ENCODE data around the gene LRMDA.

LRMDA gene

GRCh38 chr10:76133597-76134255 is 702.3 kb downstream of the LRMDA start:
- POLR2A ChIA-PET = no interaction called here
- Histone ChIP-seq H3K4me3 (ENCODE audit: low read depth, low read length) (no peak overlapping the region), H3K9me3 (ENCODE audit: control insufficient read depth, insufficient read depth, low read depth, low read length) (no peaks in the 10 kb centered on the region), H3K4me1 (ENCODE audit: control insufficient read depth, insufficient read depth, low read length) (0 out of 2 replicates have a peak, but pooled peaks cover 3% of the 10 kb centered on the region), H3K27ac (ENCODE audit: extremely low read depth, low read depth, low read length) (no peak overlapping the region), H3K36me3 (ENCODE audit: control insufficient read depth in 2 of 2, insufficient read depth in 1 of 2, low read length in 2 of 2) (no peaks in the 10 kb centered on the region)
- TF ChIP-seq TRIM28 (IDR thresholded peaks at IDR 0.05; ENCODE audit: borderline replicate concordance, low read length) (peak; percentile 61; the same call in 1 of the 2 replicates), KLF17 (tag by site-specific recombination; IDR thresholded peaks at IDR 0.05) (no peak)
- CTCF ChIA-PET = interaction anchor here (0.5 to 0.7 kb wide), 2 partner anchors 100 to 531 kb away, joined by 3 read pairs; no protein-coding TSS in a partner anchor

- POLR2A ChIA-PET = no interaction called here
- CTCF ChIA-PET = no interaction called here
- H3K27ac ChIP-seq (ENCODE audit: extremely low read depth, low read depth, low read length) = no peak overlapping the region
- no peak overlapping the region for H3K4me3 ChIP-seq (ENCODE audit: low read depth, low read length)
- TF ChIP-seq ZNF121 (tag by site-specific recombination; IDR thresholded peaks at IDR 0.05) (no peak), EGR2 (tag by site-specific recombination; IDR thresholded peaks at IDR 0.05; ENCODE audit: low read depth) (no peak), BCL11A (tag by site-specific recombination; IDR thresholded peaks at IDR 0.05; ENCODE audit: low read depth) (no peak), ZNF791 (tag by site-specific recombination; IDR thresholded peaks at IDR 0.05) (no peak), ZNF677 (tag by site-specific recombination; IDR thresholded peaks at IDR 0.05) (no peak), ZNF112 (tag by site-specific recombination; IDR thresholded peaks at IDR 0.05) (no peak), ZNF843 (tag by site-specific recombination; IDR thresholded peaks at IDR 0.05) (no peak), ZNF221 (tag by site-specific recombination; IDR thresholded peaks at IDR 0.05; ENCODE audit: borderline replicate concordance) (no peak), ZNF670 (tag by site-specific recombination; IDR thresholded peaks at IDR 0.05; ENCODE audit: low read depth) (no peak), ZNF391 (tag by site-specific recombination; IDR thresholded peaks at IDR 0.05; ENCODE audit: borderline replicate concordance, low read depth) (no peak), GFI1B (tag by site-specific recombination; IDR thresholded peaks at IDR 0.05) (no peak), YY2 (tag by site-specific recombination; IDR thresholded peaks at IDR 0.05) (no peak), ZNF302 (tag by site-specific recombination; IDR thresholded peaks at IDR 0.05; ENCODE audit: low read depth) (no peak), ZBTB17 (tag by site-specific recombination; IDR thresholded peaks at IDR 0.05) (no peak)
- TF ChIP-seq, protein P1, sequence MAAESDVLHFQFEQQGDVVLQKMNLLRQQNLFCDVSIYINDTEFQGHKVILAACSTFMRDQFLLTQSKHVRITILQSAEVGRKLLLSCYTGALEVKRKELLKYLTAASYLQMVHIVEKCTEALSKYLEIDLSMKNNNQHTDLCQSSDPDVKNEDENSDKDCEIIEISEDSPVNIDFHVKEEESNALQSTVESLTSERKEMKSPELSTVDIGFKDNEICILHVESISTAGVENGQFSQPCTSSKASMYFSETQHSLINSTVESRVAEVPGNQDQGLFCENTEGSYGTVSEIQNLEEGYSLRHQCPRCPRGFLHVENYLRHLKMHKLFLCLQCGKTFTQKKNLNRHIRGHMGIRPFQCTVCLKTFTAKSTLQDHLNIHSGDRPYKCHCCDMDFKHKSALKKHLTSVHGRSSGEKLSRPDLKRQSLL (tag by site-specific recombination; IDR thresholded peaks at IDR 0.05) = no peak
- H3K4me1 ChIP-seq (ENCODE audit: control insufficient read depth, insufficient read depth, low read length) = 0 out of 2 replicates have a peak, but pooled peaks cover 3% of the 10 kb centered on the region
- no peaks in the 10 kb centered on the region for H3K36me3 ChIP-seq (ENCODE audit: control insufficient read depth in 2 of 2, insufficient read depth in 1 of 2, low read length in 2 of 2)
- H3K9me3 ChIP-seq (ENCODE audit: control insufficient read depth, insufficient read depth, low read depth, low read length) = no peaks in the 10 kb centered on the region
Measured at GRCh38 chr10:76136961-76137360, 705.5 kb downstream of the LRMDA start.

GRCh38 chr10:76138286-76138685 is 706.9 kb downstream of the LRMDA start:
- CTCF ChIA-PET = no interaction called here
- 0 out of 2 replicates have a peak, but pooled peaks cover 2% of the 10 kb centered on the region for H3K4me1 ChIP-seq (ENCODE audit: control insufficient read depth, insufficient read depth, low read length)
- H3K9me3 ChIP-seq (ENCODE audit: control insufficient read depth, insufficient read depth, low read depth, low read length) = no peaks in the 10 kb centered on the region
- POLR2A ChIA-PET = no interaction called here
- TF ChIP-seq, protein P2, sequence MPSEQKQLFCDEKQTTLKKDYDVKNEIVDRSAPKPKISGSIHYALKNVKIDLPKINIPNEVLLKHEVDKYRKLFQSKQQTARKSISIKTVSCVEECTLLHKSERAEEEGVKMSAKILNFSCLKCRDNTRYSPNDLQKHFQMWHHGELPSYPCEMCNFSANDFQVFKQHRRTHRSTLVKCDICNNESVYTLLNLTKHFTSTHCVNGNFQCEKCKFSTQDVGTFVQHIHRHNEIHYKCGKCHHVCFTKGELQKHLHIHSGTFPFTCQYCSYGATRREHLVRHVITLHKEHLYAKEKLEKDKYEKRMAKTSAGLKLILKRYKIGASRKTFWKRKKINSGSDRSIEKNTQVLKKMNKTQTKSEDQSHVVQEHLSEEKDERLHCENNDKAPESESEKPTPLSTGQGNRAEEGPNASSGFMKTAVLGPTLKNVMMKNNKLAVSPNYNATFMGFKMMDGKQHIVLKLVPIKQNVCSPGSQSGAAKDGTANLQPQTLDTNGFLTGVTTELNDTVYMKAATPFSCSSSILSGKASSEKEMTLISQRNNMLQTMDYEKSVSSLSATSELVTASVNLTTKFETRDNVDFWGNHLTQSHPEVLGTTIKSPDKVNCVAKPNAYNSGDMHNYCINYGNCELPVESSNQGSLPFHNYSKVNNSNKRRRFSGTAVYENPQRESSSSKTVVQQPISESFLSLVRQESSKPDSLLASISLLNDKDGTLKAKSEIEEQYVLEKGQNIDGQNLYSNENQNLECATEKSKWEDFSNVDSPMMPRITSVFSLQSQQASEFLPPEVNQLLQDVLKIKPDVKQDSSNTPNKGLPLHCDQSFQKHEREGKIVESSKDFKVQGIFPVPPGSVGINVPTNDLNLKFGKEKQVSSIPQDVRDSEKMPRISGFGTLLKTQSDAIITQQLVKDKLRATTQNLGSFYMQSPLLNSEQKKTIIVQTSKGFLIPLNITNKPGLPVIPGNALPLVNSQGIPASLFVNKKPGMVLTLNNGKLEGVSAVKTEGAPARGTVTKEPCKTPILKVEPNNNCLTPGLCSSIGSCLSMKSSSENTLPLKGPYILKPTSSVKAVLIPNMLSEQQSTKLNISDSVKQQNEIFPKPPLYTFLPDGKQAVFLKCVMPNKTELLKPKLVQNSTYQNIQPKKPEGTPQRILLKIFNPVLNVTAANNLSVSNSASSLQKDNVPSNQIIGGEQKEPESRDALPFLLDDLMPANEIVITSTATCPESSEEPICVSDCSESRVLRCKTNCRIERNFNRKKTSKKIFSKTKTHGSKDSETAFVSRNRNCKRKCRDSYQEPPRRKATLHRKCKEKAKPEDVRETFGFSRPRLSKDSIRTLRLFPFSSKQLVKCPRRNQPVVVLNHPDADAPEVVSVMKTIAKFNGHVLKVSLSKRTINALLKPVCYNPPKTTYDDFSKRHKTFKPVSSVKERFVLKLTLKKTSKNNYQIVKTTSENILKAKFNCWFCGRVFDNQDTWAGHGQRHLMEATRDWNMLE (tag by site-specific recombination; conservative IDR thresholded peaks at IDR 0.05; ENCODE audit: low read depth) = no peak
- TF ChIP-seq ZNF48 (tag by site-specific recombination; IDR thresholded peaks at IDR 0.05) = no peak
- H3K4me3 ChIP-seq (ENCODE audit: low read depth, low read length) = no peak overlapping the region
- H3K36me3 ChIP-seq (ENCODE audit: control insufficient read depth in 2 of 2, insufficient read depth in 1 of 2, low read length in 2 of 2) = no peaks in the 10 kb centered on the region
- H3K27ac ChIP-seq (ENCODE audit: extremely low read depth, low read depth, low read length) = no peak overlapping the region
